Measurements from ENCODE around the gene RANBP9. TPM values are rescaled to one million over a fixed set of nuclear protein-coding genes. Genes with fewer than 3 reads are reported as not detected.
A peak's percentile ranks its signal among the peaks of the same experiment; 100 is the strongest.

The RANBP9 gene
- total and polyA plus RNA-seq, 8 donors = 13.1 to 51.4 (median 19.8) TPM

DNA sequence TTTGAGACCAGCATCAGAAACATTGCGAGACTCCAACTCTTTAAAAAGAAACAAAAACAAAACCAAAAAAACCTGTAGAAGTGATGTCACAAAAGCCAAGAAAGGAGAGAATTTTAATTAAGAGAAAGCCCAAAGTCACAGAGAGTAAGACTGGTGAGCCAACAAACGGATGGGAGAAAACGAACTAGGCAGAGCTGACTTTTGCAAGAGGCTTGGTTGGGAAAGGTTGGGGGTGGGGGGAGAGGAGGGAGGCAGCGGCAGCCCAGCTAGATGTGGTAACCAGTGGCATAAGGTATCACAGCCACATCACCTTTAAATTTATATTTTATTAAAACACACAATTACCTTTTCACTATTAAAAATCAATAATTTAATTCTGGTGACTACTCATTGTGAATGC is 73.0 kb downstream of the RANBP9 start:
- Histone ChIP-seq H3K36me3 (peaks cover 10 to 66% (median 57%) of the 10 kb centered on the region in 4 donors), H3K4me3 (no peak overlapping the region), H3K9me3 (no peaks in the 10 kb centered on the region), H3K27me3 (no peaks in the 10 kb centered on the region), H3K27ac (no peak overlapping the region), H3K4me1 (no peaks in the 10 kb centered on the region)
- 74 to 97% (median 90%) methylated on average over 4 of the region's 4 CpGs for WGBS, 5 donors
- intact Hi-C loops (cut with DNase I; ENCODE audit: low total_unique reads) = no loop called here
- no peak for DNase-seq
- TF ChIP-seq POLR2AphosphoS5 (IDR thresholded peaks at IDR 0.05) = no peak

DNA sequence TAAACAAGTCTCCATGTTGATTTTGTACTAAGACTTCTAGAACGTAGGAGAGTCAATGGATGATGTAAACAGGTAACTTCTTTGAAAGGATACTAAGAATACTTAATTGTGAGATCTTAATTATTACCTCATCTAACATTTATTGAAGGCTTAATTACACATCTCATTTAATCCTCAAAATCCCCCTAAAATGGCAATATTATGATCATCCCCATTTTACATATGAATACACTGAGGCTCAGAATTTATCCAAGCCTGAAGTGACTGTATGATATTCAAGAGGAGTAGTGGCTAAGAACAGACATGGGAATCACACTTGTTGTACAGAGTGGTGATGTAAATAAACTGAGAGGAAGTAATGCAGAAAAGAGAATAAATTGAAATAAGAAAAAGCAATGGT is 73.6 kb downstream of the RANBP9 start:
- peaks cover 10 to 64% (median 56%) of the 10 kb centered on the region in 4 donors for H3K36me3 ChIP-seq
- no peak overlapping the region for H3K4me3 ChIP-seq
- WGBS, 5 donors = 88 to 98% (median 93%) methylated on average over 1 of the region's 1 CpG
- H3K9me3 ChIP-seq = no peaks in the 10 kb centered on the region
- no peaks in the 10 kb centered on the region for H3K4me1 ChIP-seq
- no peak for DNase-seq
- intact Hi-C loops (cut with DNase I; ENCODE audit: low total_unique reads) = no loop called here
- TF ChIP-seq POLR2AphosphoS5 (IDR thresholded peaks at IDR 0.05) = no peak
- TF ChIP-seq, protein P1, sequence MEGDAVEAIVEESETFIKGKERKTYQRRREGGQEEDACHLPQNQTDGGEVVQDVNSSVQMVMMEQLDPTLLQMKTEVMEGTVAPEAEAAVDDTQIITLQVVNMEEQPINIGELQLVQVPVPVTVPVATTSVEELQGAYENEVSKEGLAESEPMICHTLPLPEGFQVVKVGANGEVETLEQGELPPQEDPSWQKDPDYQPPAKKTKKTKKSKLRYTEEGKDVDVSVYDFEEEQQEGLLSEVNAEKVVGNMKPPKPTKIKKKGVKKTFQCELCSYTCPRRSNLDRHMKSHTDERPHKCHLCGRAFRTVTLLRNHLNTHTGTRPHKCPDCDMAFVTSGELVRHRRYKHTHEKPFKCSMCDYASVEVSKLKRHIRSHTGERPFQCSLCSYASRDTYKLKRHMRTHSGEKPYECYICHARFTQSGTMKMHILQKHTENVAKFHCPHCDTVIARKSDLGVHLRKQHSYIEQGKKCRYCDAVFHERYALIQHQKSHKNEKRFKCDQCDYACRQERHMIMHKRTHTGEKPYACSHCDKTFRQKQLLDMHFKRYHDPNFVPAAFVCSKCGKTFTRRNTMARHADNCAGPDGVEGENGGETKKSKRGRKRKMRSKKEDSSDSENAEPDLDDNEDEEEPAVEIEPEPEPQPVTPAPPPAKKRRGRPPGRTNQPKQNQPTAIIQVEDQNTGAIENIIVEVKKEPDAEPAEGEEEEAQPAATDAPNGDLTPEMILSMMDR (IDR thresholded peaks at IDR 0.05) = no peak
- no peak for TF ChIP-seq EP300 (IDR thresholded peaks at IDR 0.05)
- no peak for TF ChIP-seq POLR2A (IDR thresholded peaks at IDR 0.05)
- no peaks in the 10 kb centered on the region for H3K27me3 ChIP-seq
- no peak overlapping the region for H3K27ac ChIP-seq

DNA sequence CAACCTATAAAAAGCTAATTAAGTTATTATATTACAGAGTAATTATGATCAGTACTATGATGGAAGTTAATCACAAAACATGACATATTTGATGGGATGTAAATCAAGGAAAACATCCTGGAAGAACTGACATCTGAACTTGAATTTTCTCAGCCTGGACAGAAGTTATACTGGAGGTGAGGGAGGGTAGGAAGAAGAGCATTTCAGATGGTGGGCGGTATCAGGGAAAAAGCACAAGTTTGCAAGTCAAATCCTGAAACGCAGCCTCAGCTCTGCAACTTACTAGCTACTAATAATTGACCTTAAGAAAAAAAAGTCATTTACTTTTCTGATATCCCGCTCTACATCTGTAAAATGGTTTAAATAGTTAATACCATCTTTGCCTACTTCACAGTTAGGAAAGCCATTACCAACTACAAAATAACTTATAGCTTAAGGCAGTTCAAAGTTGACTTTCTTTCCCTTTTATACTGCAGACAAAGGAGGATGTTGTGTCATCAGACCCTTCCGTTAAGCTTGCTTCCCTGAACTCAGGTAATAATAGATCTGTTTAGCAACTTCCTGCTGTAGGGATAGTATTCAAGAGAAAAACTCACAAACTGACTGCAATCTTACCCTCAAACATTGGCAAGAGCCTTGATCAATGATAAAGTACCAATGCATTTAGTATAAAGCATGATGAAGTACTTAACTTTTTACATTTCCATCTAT is 75.5 kb downstream of the RANBP9 start:
- peaks cover 18 to 69% (median 63%) of the 10 kb centered on the region in 4 donors for H3K36me3 ChIP-seq
- H3K4me3 ChIP-seq = no peak overlapping the region
- peak overlapping the region in 2 of 5 donors; percentile 26 to 34 for H3K27ac ChIP-seq
- no peaks in the 10 kb centered on the region for H3K4me1 ChIP-seq
- H3K27me3 ChIP-seq = no peaks in the 10 kb centered on the region
- DNase-seq = no peak
- intact Hi-C loops (cut with DNase I; ENCODE audit: low total_unique reads) = no loop called here
- no peaks in the 10 kb centered on the region for H3K9me3 ChIP-seq
- TF ChIP-seq POLR2AphosphoS5 (IDR thresholded peaks at IDR 0.05) (no peak), POLR2A (IDR thresholded peaks at IDR 0.05) (no peak), EP300 (IDR thresholded peaks at IDR 0.05) (no peak)
- TF ChIP-seq, protein P1 (IDR thresholded peaks at IDR 0.05) = no peak
- 69 to 89% (median 84%) methylated on average over 4 of the region's 4 CpGs for WGBS, 5 donors

DNA sequence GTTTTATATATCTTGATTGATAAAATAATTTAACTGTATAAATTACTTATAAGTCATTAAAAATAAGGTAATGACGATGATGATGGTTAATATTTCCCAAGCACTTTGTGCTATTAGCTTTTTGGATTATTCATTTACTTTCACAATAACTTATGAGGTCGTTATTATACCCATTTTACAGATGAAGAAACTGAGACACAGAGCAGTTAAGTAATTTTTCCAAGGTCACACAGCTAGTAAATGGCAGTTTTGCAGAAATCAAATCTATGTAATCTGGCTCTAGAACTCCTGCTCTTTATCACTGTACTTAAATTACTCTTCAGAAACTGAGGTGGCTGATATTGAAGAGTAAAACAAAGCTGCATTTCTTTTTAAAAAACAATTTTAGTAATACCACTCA is 78.3 kb downstream of the RANBP9 start:
- no peaks in the 10 kb centered on the region for H3K27me3 ChIP-seq
- peaks cover 16 to 68% (median 63%) of the 10 kb centered on the region in 4 donors for H3K36me3 ChIP-seq
- H3K9me3 ChIP-seq = no peaks in the 10 kb centered on the region
- H3K4me1 ChIP-seq = no peaks in the 10 kb centered on the region
- intact Hi-C loops (cut with DNase I; ENCODE audit: low total_unique reads) = no loop called here
- TF ChIP-seq POLR2A (IDR thresholded peaks at IDR 0.05) (no peak), EP300 (IDR thresholded peaks at IDR 0.05) (no peak), POLR2AphosphoS5 (IDR thresholded peaks at IDR 0.05) (no peak)
- TF ChIP-seq, protein P1 (IDR thresholded peaks at IDR 0.05) = no peak
- WGBS, 5 donors = 95 to 98% (median 96%) methylated on average over 2 of the region's 2 CpGs
- DNase-seq = no peak
- no peak overlapping the region for H3K27ac ChIP-seq
- H3K4me3 ChIP-seq = no peak overlapping the region

DNA sequence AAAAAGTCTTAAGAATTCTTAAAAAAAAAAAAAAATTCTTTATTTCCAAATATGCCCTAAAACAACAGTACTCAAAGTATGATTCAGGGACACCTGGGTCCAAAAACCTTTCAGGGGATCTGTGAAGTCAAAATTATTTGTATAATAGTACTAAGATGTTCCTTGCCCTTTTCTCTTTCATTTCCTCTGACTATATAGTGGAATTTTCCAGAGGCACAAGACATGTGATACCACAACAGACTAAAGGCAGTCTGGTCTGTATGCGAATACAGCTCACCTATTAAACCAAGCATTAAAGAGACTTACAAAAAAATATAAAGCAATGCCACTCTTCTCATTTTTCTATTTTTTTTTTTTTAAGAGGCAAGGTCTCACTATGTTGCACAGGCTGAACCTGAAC is 81.1 kb downstream of the RANBP9 start:
- Histone ChIP-seq H3K36me3 (peaks cover 15 to 78% (median 65%) of the 10 kb centered on the region in 4 donors), H3K27me3 (no peaks in the 10 kb centered on the region), H3K27ac (no peak overlapping the region), H3K4me3 (no peak overlapping the region), H3K4me1 (no peaks in the 10 kb centered on the region), H3K9me3 (no peaks in the 10 kb centered on the region)
- intact Hi-C loops (cut with DNase I; ENCODE audit: low total_unique reads) = no loop called here
- DNase-seq = no peak
- TF ChIP-seq POLR2A (IDR thresholded peaks at IDR 0.05) (no peak), EP300 (IDR thresholded peaks at IDR 0.05) (no peak), POLR2AphosphoS5 (IDR thresholded peaks at IDR 0.05) (no peak)
- TF ChIP-seq, protein P1 (IDR thresholded peaks at IDR 0.05) = no peak
- WGBS, 5 donors = 89 to 100% (median 95%) methylated on average over 1 of the region's 1 CpG
